Loucy (cell line): ENCODE data around the gene DNASE1L3.

Experiments
- H2AFZ ChIP-seq: fragments of 200-600 bp; sonication (generic); 2 replicates; pipeline ENCODE4 v1.6.0; 2016; ENCODE audit warnings: antibody characterized with exemption, mild to moderate bottlenecking, low read length, moderate library complexity
- H3F3A ChIP-seq: fragments of 200-600 bp; 2 replicates; pipeline ENCODE4 v1.6.0; 2016; ENCODE audit warnings: antibody characterized with exemption, low read depth, mild to moderate bottlenecking
- H3K27me3 ChIP-seq: fragments of 200-600 bp; sonication (generic); 2 replicates; pipeline ENCODE4 v1.6.1; 2014; ENCODE audit warnings: low read length, mild to moderate bottlenecking; ENCODE audit not compliant: insufficient read depth, poor library complexity, severe bottlenecking
- H3K36me3 ChIP-seq: fragments of 200-600 bp; sonication (generic); 2 replicates; pipeline ENCODE4 v1.6.1; 2016; ENCODE audit warnings: low read length; ENCODE audit not compliant: insufficient read depth
- H3K4me1 ChIP-seq: fragments of 200-600 bp; sonication (generic); 2 replicates; pipeline ENCODE4 v1.5.1; 2014; ENCODE audit warnings: low read length, mild to moderate bottlenecking; ENCODE audit not compliant: insufficient read depth, poor library complexity, severe bottlenecking
- H3K4me2 ChIP-seq: fragments of 200-600 bp; sonication (generic); 2 replicates; pipeline ENCODE4 v1.6.0; 2014; ENCODE audit warnings: antibody characterized with exemption, low read length, low read depth, mild to moderate bottlenecking; ENCODE audit not compliant: poor library complexity, severe bottlenecking
- H3K4me3 ChIP-seq: fragments of 200-600 bp; sonication (generic); 2 replicates; pipeline ENCODE4 v1.5.1; 2014; ENCODE audit warnings: low read length, mild to moderate bottlenecking, mixed read lengths; ENCODE audit not compliant: poor library complexity, severe bottlenecking
- H3K79me2 ChIP-seq: fragments of 200-600 bp; sonication (generic); 2 replicates; pipeline ENCODE4 v1.6.1; 2014; ENCODE audit warnings: low read length; ENCODE audit not compliant: insufficient read depth
- H3K9ac ChIP-seq: fragments of 200-600 bp; sonication (generic); 2 replicates; pipeline ENCODE4 v1.6.0; 2014; ENCODE audit warnings: mild to moderate bottlenecking, low read depth, low read length, moderate library complexity; ENCODE audit not compliant: poor library complexity, severe bottlenecking
- H3K9me2 ChIP-seq: fragments of 200-600 bp; sonication (generic); replicated peaks from 2 replicates; pipeline ENCODE4 v1.6.1; 2016; ENCODE audit warnings: low read depth, low read length, mixed read lengths
- H3K9me3 ChIP-seq: fragments of 200-600 bp; sonication (generic); 2 replicates; pipeline ENCODE4 v1.6.1; 2014; ENCODE audit warnings: mild to moderate bottlenecking, antibody characterized with exemption, low read length, low read depth; ENCODE audit not compliant: insufficient read depth
- H4K20me1 ChIP-seq: fragments of 200-600 bp; sonication (generic); 2 replicates; pipeline ENCODE4 v1.6.0; 2014; ENCODE audit warnings: antibody characterized with exemption, low read length, mild to moderate bottlenecking; ENCODE audit not compliant: insufficient read depth, poor library complexity, severe bottlenecking
- EZH2phosphoT487 ChIP-seq: fragments of 200-600 bp; IDR thresholded peaks from 2 replicates; pipeline ENCODE4 v1.6.1; 2018; ENCODE audit warnings: antibody characterized with exemption, mild to moderate bottlenecking, moderate library complexity, borderline replicate concordance
- TF ChIP-seq, protein P1 (sequence below): fragments of 200-600 bp; sonication (generic); conservative IDR thresholded peaks from 2 replicates; pipeline ENCODE4 v1.5.1; 2014; ENCODE audit warnings: mild to moderate bottlenecking, antibody characterized with exemption, low read length

DNASE1L3 gene

DNA sequence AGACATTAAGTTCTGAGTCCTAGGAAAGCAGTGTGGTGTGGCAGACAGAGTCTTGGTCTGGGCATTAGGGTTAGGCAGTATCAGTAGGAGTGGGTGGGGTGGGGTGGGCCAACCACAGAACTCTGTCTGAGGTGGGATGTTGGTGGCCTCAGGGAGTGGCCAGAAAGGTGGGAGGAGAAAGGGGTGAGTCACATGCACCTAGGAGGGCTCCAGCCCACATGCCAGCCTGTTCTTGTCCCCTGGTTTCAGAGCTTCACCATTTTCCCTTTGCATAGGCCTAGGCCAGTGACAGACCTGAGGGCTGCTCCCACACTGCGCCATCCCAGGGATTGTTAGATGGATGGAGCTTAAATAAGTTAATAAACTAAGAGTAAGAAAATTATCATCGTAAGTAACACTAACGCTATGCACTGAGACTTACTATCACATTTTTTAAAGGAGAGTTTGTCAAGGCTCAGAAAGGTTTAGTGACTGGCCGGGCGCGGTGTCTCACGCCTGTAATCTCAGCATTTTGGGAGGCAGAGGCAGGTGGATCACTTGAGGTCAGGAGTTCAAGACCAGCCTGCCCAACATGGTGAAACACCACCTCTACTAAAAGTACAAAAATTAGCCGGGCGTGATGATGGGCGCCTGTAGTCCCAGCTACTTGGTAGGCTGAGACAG, 33.8 kb downstream of the DNASE1L3 start:
- no peak overlapping the region for H2AFZ ChIP-seq
- no peak overlapping the region for H3K9ac ChIP-seq
- no peaks in the 10 kb centered on the region for H4K20me1 ChIP-seq
- no peaks in the 10 kb centered on the region for H3K9me2 ChIP-seq
- H3K4me2 ChIP-seq = no peak overlapping the region
- H3K9me3 ChIP-seq = no peaks in the 10 kb centered on the region
- TF ChIP-seq, protein P1, sequence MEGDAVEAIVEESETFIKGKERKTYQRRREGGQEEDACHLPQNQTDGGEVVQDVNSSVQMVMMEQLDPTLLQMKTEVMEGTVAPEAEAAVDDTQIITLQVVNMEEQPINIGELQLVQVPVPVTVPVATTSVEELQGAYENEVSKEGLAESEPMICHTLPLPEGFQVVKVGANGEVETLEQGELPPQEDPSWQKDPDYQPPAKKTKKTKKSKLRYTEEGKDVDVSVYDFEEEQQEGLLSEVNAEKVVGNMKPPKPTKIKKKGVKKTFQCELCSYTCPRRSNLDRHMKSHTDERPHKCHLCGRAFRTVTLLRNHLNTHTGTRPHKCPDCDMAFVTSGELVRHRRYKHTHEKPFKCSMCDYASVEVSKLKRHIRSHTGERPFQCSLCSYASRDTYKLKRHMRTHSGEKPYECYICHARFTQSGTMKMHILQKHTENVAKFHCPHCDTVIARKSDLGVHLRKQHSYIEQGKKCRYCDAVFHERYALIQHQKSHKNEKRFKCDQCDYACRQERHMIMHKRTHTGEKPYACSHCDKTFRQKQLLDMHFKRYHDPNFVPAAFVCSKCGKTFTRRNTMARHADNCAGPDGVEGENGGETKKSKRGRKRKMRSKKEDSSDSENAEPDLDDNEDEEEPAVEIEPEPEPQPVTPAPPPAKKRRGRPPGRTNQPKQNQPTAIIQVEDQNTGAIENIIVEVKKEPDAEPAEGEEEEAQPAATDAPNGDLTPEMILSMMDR = no peak
- no peak for TF ChIP-seq EZH2phosphoT487
- H3K79me2 ChIP-seq = no peaks in the 10 kb centered on the region
- no peak overlapping the region for H3K4me3 ChIP-seq
- H3F3A ChIP-seq = no peaks in the 10 kb centered on the region
- no peaks in the 10 kb centered on the region for H3K36me3 ChIP-seq
- no peaks in the 10 kb centered on the region for H3K4me1 ChIP-seq
- H3K27me3 ChIP-seq = no peaks in the 10 kb centered on the region

DNA sequence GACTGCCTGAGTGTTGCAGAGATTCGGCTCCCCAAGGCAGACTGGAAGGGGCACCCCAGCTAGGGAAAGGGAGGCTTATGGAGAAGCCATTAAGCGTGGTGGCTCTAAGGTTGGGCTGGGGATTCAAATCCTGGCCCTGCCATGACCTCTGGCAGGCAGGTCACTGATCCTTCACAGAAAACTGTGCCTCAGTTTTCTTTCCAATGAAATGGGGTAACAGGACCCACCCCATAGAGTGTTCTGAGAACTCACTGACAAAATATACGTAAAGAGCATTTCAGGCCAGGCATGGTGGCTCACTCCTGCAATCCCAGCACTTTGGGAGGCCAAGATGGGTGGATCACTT, 34.6 kb downstream of the DNASE1L3 start:
- no peaks in the 10 kb centered on the region for H3K27me3 ChIP-seq
- H3K9ac ChIP-seq = no peak overlapping the region
- H3K4me2 ChIP-seq = no peak overlapping the region
- no peaks in the 10 kb centered on the region for H3K9me2 ChIP-seq
- H3K36me3 ChIP-seq = no peaks in the 10 kb centered on the region
- no peak for TF ChIP-seq EZH2phosphoT487
- TF ChIP-seq, protein P1 = no peak
- no peaks in the 10 kb centered on the region for H3K79me2 ChIP-seq
- no peaks in the 10 kb centered on the region for H3K4me1 ChIP-seq
- H2AFZ ChIP-seq = no peak overlapping the region
- no peaks in the 10 kb centered on the region for H4K20me1 ChIP-seq
- no peaks in the 10 kb centered on the region for H3K9me3 ChIP-seq
- H3K4me3 ChIP-seq = no peak overlapping the region
- H3F3A ChIP-seq = no peaks in the 10 kb centered on the region

- Histone ChIP-seq H4K20me1 (no peaks in the 10 kb centered on the region), H3F3A (no peaks in the 10 kb centered on the region), H3K9me3 (no peaks in the 10 kb centered on the region), H3K79me2 (no peaks in the 10 kb centered on the region), H3K36me3 (no peaks in the 10 kb centered on the region), H3K27me3 (no peaks in the 10 kb centered on the region), H3K4me2 (no peak overlapping the region), H3K9me2 (no peaks in the 10 kb centered on the region), H2AFZ (no peak overlapping the region), H3K9ac (no peak overlapping the region), H3K4me1 (no peaks in the 10 kb centered on the region), H3K4me3 (no peak overlapping the region)
- TF ChIP-seq EZH2phosphoT487 = no peak
- TF ChIP-seq, protein P1 = no peak
Measured at GRCh38 chr3:58175437-58176184, 35.2 kb downstream of the DNASE1L3 start.
